GM19328 (cell line): ENCODE data around the gene B4GALT5.
"Not testable (repeated sequence)": the region's sequence is repeated elsewhere in the genome, so short reads cannot be mapped to it uniquely, and the experiment has no call there.

ENCODE experiments used
- ATAC-seq: cut with Tn5 transposase; IDR thresholded peaks from one replicate; pipeline ENCODE4 v1.9.1; 2021; ENCODE audit warnings: mild to moderate bottlenecking, moderate library complexity; ENCODE audit not compliant: unreplicated experiment

Gene B4GALT5

GRCh38 chr20:49631061-49631716 lies 82.5 kb downstream of the B4GALT5 start:
- ATAC-seq, result no peak

- ATAC-seq, result peak; percentile 74
These were observed 83.2 kb downstream of the B4GALT5 start for GRCh38 chr20:49630396-49630951.

- ATAC-seq, result no peak
These were observed 84.1 kb downstream of the B4GALT5 start for GRCh38 chr20:49629606-49630005.

GRCh38 chr20:49628280-49628679 lies 85.4 kb downstream of the B4GALT5 start:
- ATAC-seq, result not testable (repeated sequence)

- ATAC-seq, result no peak
These were observed 86.3 kb downstream of the B4GALT5 start for GRCh38 chr20:49627329-49627761.

GRCh38 chr20:49624988-49625387 lies 88.7 kb downstream of the B4GALT5 start:
- not testable (repeated sequence) for ATAC-seq

- no peak for ATAC-seq
These were observed 89.4 kb downstream of the B4GALT5 start for GRCh38 chr20:49624317-49624716.

GRCh38 chr20:49622243-49622642 lies 91.4 kb downstream of the B4GALT5 start:
- ATAC-seq, result no peak

GRCh38 chr20:49620364-49621240 lies 93.1 kb downstream of the B4GALT5 start:
- ATAC-seq, result peak; percentile 82

- ATAC-seq, result no peak
These were observed 94.3 kb downstream of the B4GALT5 start for GRCh38 chr20:49619113-49620048.

- no peak for ATAC-seq
These were observed 95.4 kb downstream of the B4GALT5 start for GRCh38 chr20:49618289-49618688.

- ATAC-seq, result not testable (repeated sequence)
These were observed 96.3 kb downstream of the B4GALT5 start for GRCh38 chr20:49617394-49617793.

- no peak for ATAC-seq
These were observed 97.3 kb downstream of the B4GALT5 start for GRCh38 chr20:49616154-49617007.

- ATAC-seq, result no peak
These were observed 98.1 kb downstream of the B4GALT5 start for GRCh38 chr20:49615401-49616153.

GRCh38 chr20:49615051-49615400 lies 98.7 kb downstream of the B4GALT5 start:
- not testable (repeated sequence) for ATAC-seq

GRCh38 chr20:49614338-49615050 lies 99.2 kb downstream of the B4GALT5 start:
- no peak for ATAC-seq

GRCh38 chr20:49612127-49612738 lies 101.4 kb downstream of the B4GALT5 start:
- no peak for ATAC-seq

- ATAC-seq, result not testable (repeated sequence)
These were observed 102.0 kb downstream of the B4GALT5 start for GRCh38 chr20:49611539-49612126.
